GM12878 (cell line): ENCODE data around the gene PROC. TPM values are rescaled to one million over a fixed set of nuclear protein-coding genes. Genes with fewer than 3 reads are reported as not detected.

Experiments
- ATAC-seq: fragments of 200-7000 bp; cut with Tn5 transposase; 3 replicates; pipeline ENCODE4 v1.9.1; 2020; ENCODE audit warnings: mild to moderate bottlenecking, moderate library complexity
- BruUV-seq: library from RNA; stranded (reverse); fragments of 400-500 nt; replicated peaks from 2 replicates; lab custom pipeline; 2021; lab: Mats Ljungman, UMichigan
- CTCF ChIA-PET: fragments of 300-600 bp; sonication (Branson Sonifier 250); formaldehyde crosslinking; extraction: SDS; loops from one replicate; lab custom pipeline; 2021; ENCODE audit warnings: inconsistent platforms; lab: Yijun Ruan, JAX
- POLR2A ChIA-PET: fragments of 350-600 bp; formaldehyde crosslinking; extraction: SDS; loops from one replicate; lab custom pipeline; 2021; ENCODE audit warnings: inconsistent platforms; lab: Charles Lee
- RAD21 ChIA-PET: fragments of 300-600 bp; sonication (Branson Sonifier 250); formaldehyde crosslinking; loops from one replicate; lab custom pipeline; 2023; ENCODE audit warnings: antibody characterized with exemption; ENCODE audit not compliant: unreplicated experiment; lab: Charles Lee
- SMC1A ChIA-PET: fragments of 300-600 bp; sonication (Branson Sonifier 250); formaldehyde crosslinking; loops from one replicate; lab custom pipeline; 2023; ENCODE audit not compliant: unreplicated experiment, uncharacterized antibody; lab: Charles Lee
- DNase-seq: peaks from one replicate; pipeline ENCODE4 v3.0.0-alpha.2; 2011; ENCODE audit warnings: low read depth, low spot score
- FAIRE-seq: peaks from 3 replicates; lab custom pipeline; 2011; peaks lifted over from hg19 to GRCh38; lab: Jason Lieb, UNC
- H2AFZ ChIP-seq: 2 replicates; pipeline ENCODE4 v1.6.0; 2011; ENCODE audit warnings: low read depth, low read length, control low read depth; ENCODE audit not compliant: control insufficient read depth
- H3K27ac ChIP-seq: 2 replicates; pipeline ENCODE4 v1.5.1; 2011; ENCODE audit warnings: control low read depth; ENCODE audit not compliant: control insufficient read depth, insufficient read depth
- H3K27me3 ChIP-seq, 2 experiments: replicated peaks in 1 of 2; 2 replicates each; pipeline versions ENCODE4 v1.6.0 to v1.6.1; 2011; ENCODE audit warnings: low read length in 1 of 2; ENCODE audit not compliant: control insufficient read depth in 2 of 2, insufficient read depth in 2 of 2
- H3K36me3 ChIP-seq, 2 experiments: 2 replicates each; pipeline ENCODE4 v1.5.1; 2011; ENCODE audit warnings: low read length in 1 of 2; ENCODE audit not compliant: control insufficient read depth in 2 of 2, insufficient read depth in 2 of 2
- H3K4me1 ChIP-seq: 2 replicates; pipeline ENCODE4 v1.6.1; 2011; ENCODE audit warnings: mild to moderate bottlenecking, low read length, moderate library complexity, mixed read lengths; ENCODE audit not compliant: control insufficient read depth, insufficient read depth
- H3K4me2 ChIP-seq: 2 replicates; pipeline ENCODE4 v1.6.0; 2011; ENCODE audit warnings: control low read depth; ENCODE audit not compliant: control insufficient read depth, insufficient read depth
- H3K4me3 ChIP-seq: fragments of 200-600 bp; sonication (generic); 2 replicates; pipeline ENCODE4 v1.5.1; 2016
- H3K79me2 ChIP-seq: 2 replicates; pipeline ENCODE4 v1.6.0; 2011; ENCODE audit warnings: low read length; ENCODE audit not compliant: control insufficient read depth, insufficient read depth
- H3K9ac ChIP-seq: 2 replicates; pipeline ENCODE4 v1.8.0; 2011; ENCODE audit warnings: low read length, control low read depth, mixed read lengths; ENCODE audit not compliant: control insufficient read depth, insufficient read depth
- H3K9me3 ChIP-seq: replicated peaks from 3 replicates; pipeline ENCODE4 v1.5.1; 2011; ENCODE audit warnings: mild to moderate bottlenecking, low read length; ENCODE audit not compliant: control insufficient read depth, insufficient read depth
- H4K20me1 ChIP-seq: 2 replicates; pipeline ENCODE4 v1.6.0; 2011; ENCODE audit not compliant: control insufficient read depth, insufficient read depth
- FOXM1 ChIP-seq: IDR thresholded peaks from 2 replicates; pipeline ENCODE4 v1.6.1; 2012; ENCODE audit warnings: low read depth, mild to moderate bottlenecking, inconsistent platforms, low read length, moderate library complexity
- GABPA ChIP-seq: IDR thresholded peaks from 2 replicates; pipeline ENCODE4 v1.6.1; 2014; ENCODE audit warnings: antibody characterized with exemption, low read depth, mild to moderate bottlenecking, inconsistent platforms
- GATAD2B ChIP-seq: fragments of 450-650 bp; conservative IDR thresholded peaks from 2 replicates; pipeline ENCODE4 v1.6.1; 2017; ENCODE audit warnings: low read depth, mild to moderate bottlenecking, moderate library complexity
- HDAC2 ChIP-seq: fragments of 200-600 bp; sonication (generic); IDR thresholded peaks from 2 replicates; pipeline ENCODE4 v1.6.1; 2017
- IKZF1 ChIP-seq: fragments of 450-650 bp; conservative IDR thresholded peaks from 2 replicates; pipeline ENCODE4 v1.6.1; 2017; ENCODE audit warnings: antibody characterized with exemption, mild to moderate bottlenecking
- JUND ChIP-seq: IDR thresholded peaks from 2 replicates; pipeline ENCODE4 v1.6.1; 2012; ENCODE audit warnings: low read depth, mild to moderate bottlenecking, low read length, improper control_type of control experiment, moderate library complexity
- MEF2A ChIP-seq: IDR thresholded peaks from 2 replicates; pipeline ENCODE4 v1.6.1; 2011; ENCODE audit warnings: low read depth, mild to moderate bottlenecking, low read length, moderate library complexity; ENCODE audit not compliant: insufficient read depth
- MYC ChIP-seq: IDR thresholded peaks from 2 replicates; pipeline ENCODE4 v1.6.1; 2011; ENCODE audit warnings: mild to moderate bottlenecking, low read length, moderate library complexity, inconsistent platforms; ENCODE audit not compliant: insufficient read depth, insufficient replicate concordance, insufficient read length, severe bottlenecking
- SIN3A ChIP-seq: IDR thresholded peaks from 2 replicates; pipeline ENCODE4 v1.6.1; 2012; ENCODE audit warnings: low read depth, low read length, improper control_type of control experiment
- SUPT20H ChIP-seq: IDR thresholded peaks from 2 replicates; pipeline ENCODE4 v1.6.1; 2011; ENCODE audit warnings: low read depth, mild to moderate bottlenecking, low read length, moderate library complexity, borderline replicate concordance; ENCODE audit not compliant: control insufficient read depth
- TCF3 ChIP-seq: IDR thresholded peaks from 2 replicates; pipeline ENCODE4 v1.6.1; 2012; ENCODE audit warnings: low read depth, mild to moderate bottlenecking, low read length, borderline replicate concordance; ENCODE audit not compliant: insufficient read depth
- ZNF217 ChIP-seq: fragments of 450-650 bp; IDR thresholded peaks from 2 replicates; pipeline ENCODE4 v1.6.1; 2017; ENCODE audit warnings: antibody characterized with exemption, mild to moderate bottlenecking
- ZNF622 ChIP-seq: fragments of 450-650 bp; IDR thresholded peaks from 2 replicates; pipeline ENCODE4 v1.6.1; 2017; ENCODE audit warnings: mild to moderate bottlenecking, inconsistent platforms
- WGBS: methylation state at CpG from one replicate; pipeline ENCODE4 v1.1.6; 2016; ENCODE audit warnings: low lambda C conversion rate; ENCODE audit not compliant: insufficient replicate concordance, insufficient coverage; ENCODE audit errors: missing lambda C conversion rate; 5-methylcytosine and 5-hydroxymethylcytosine counted together
- in situ Hi-C: fragments of 300-500 bp; cut with MboI; formaldehyde crosslinking; loops from 9 replicates; pipeline ENCODE4 v1.14.3; 2018; ENCODE audit warnings: mixed read lengths
- intact Hi-C: fragments of 100-400 bp; cut with micrococcal nuclease; formaldehyde crosslinking; loops from one replicate; pipeline ENCODE4 v1.14.2; 2022; ENCODE audit not compliant: unreplicated experiment
- polyA plus RNA-seq, 11 experiments: library from polyadenylated mRNA; depleted of rRNA in 4 of 11; unstranded in 6 of 11; stranded (reverse) in 5 of 11; fragments of >200 nt; fragmentation: Nextera tagmentation in 4 of 11; fragmentation: Illumina TruSeq in 1 of 11; extraction: Ambion mirVana in 4 of 11; extraction: Trizol in 1 of 11; gene quantifications; 1 replicate in 1 of 11; 2 replicates in 10 of 11; pipeline versions ENCODE4 v1.2.1 to v1.2.3, GENCODE V29; 2011 to 2016; ENCODE audit warnings: inconsistent platforms in 2 of 11, missing spikeins in 2 of 11, low read depth in 1 of 11
- total RNA-seq, 4 experiments: library from RNA; depleted of rRNA in 3 of 4; stranded (reverse); fragments of >200 nt in 3 of 4; fragmentation: Illumina TruSeq in 1 of 4; extraction: Trizol in 1 of 4; gene quantifications; 2 replicates each; pipeline versions ENCODE4 v1.2.1 to v1.2.3, GENCODE V29; 2013 to 2021
- TF ChIP-seq, protein P1 (sequence below): fragments of 450-650 bp; IDR thresholded peaks from 2 replicates; pipeline ENCODE4 v1.6.1; 2014; ENCODE audit warnings: mild to moderate bottlenecking
- TF ChIP-seq, protein P2 (sequence below), 3 experiments: IDR thresholded peaks in 2 of 3; conservative IDR thresholded peaks in 1 of 3; 2 replicates each; pipeline ENCODE4 v1.5.1; 2011; ENCODE audit warnings: low read depth in 3 of 3, low read length in 3 of 3, mild to moderate bottlenecking in 3 of 3, control low read depth in 2 of 3, moderate library complexity in 2 of 3, inconsistent platforms in 1 of 3, mixed read lengths in 1 of 3; ENCODE audit not compliant: control insufficient read depth in 2 of 3, insufficient read depth in 1 of 3; ENCODE audit errors: extremely low read depth in 1 of 3
- TF ChIP-seq, protein P3 (sequence below): fragments of 450-650 bp; IDR thresholded peaks from 2 replicates; pipeline ENCODE4 v1.6.1; 2018; ENCODE audit warnings: mild to moderate bottlenecking, low read depth, moderate library complexity; ENCODE audit not compliant: partially characterized antibody

The PROC gene
- total and polyA plus RNA-seq, 10 of the 15 experiments (the other 5 are each of a cell fraction or from before 2014, with no cell fraction given): not detected

- intact Hi-C loops (no loop called here), in situ Hi-C loops (loop anchor here (25.0 kb wide), 1 partner anchor 735 kb away; the partner anchor contains the start of gene GYPC)
- WGBS: 85% methylated on average over 9 of the region's 9 CpGs
- POLR2A ChIA-PET: interaction anchor here (0.6 to 0.9 kb wide), 2 partner anchors 9 to 433 kb away, joined by 3 to 4 read pairs; no protein-coding TSS in a partner anchor
- BruUV-seq: no TSS peak
- FAIRE-seq: no peak
- DNase-seq: no peak
- RAD21 ChIA-PET: interaction anchor here (1.6 kb wide), 1 partner anchor 9 kb away, joined by 4 read pairs; no protein-coding TSS in a partner anchor
- CTCF ChIA-PET: no interaction called here
- ATAC-seq: peak; percentile 16
- Histone ChIP-seq H3K27me3 (no peaks in the 10 kb centered on the region), H3K36me3 (no peaks in the 10 kb centered on the region), H3K4me1 (peaks cover 15% of the 10 kb centered on the region), H3K27ac (no peak overlapping the region), H3K79me2 (no peaks in the 10 kb centered on the region), H3K9ac (no peak overlapping the region), H3K9me3 (no peaks in the 10 kb centered on the region), H4K20me1 (no peaks in the 10 kb centered on the region), H3K4me2 (peak overlapping the region; percentile 34; the same call in 1 of the 2 replicates), H3K4me3 (no peak overlapping the region), H2AFZ (no peak overlapping the region)
- TF ChIP-seq ZNF217 (no peak), IKZF1 (no peak), HDAC2 (no peak), GATAD2B (no peak), SUPT20H (no peak), MYC (no peak), GABPA (no peak), FOXM1 (no peak), JUND (no peak), MEF2A (no peak), ZNF622 (no peak), TCF3 (no peak), SIN3A (no peak)
- TF ChIP-seq, protein P1, sequence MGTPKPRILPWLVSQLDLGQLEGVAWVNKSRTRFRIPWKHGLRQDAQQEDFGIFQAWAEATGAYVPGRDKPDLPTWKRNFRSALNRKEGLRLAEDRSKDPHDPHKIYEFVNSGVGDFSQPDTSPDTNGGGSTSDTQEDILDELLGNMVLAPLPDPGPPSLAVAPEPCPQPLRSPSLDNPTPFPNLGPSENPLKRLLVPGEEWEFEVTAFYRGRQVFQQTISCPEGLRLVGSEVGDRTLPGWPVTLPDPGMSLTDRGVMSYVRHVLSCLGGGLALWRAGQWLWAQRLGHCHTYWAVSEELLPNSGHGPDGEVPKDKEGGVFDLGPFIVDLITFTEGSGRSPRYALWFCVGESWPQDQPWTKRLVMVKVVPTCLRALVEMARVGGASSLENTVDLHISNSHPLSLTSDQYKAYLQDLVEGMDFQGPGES: no peak
- TF ChIP-seq, protein P2, sequence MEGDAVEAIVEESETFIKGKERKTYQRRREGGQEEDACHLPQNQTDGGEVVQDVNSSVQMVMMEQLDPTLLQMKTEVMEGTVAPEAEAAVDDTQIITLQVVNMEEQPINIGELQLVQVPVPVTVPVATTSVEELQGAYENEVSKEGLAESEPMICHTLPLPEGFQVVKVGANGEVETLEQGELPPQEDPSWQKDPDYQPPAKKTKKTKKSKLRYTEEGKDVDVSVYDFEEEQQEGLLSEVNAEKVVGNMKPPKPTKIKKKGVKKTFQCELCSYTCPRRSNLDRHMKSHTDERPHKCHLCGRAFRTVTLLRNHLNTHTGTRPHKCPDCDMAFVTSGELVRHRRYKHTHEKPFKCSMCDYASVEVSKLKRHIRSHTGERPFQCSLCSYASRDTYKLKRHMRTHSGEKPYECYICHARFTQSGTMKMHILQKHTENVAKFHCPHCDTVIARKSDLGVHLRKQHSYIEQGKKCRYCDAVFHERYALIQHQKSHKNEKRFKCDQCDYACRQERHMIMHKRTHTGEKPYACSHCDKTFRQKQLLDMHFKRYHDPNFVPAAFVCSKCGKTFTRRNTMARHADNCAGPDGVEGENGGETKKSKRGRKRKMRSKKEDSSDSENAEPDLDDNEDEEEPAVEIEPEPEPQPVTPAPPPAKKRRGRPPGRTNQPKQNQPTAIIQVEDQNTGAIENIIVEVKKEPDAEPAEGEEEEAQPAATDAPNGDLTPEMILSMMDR (IDR thresholded peaks at IDR 0.05 in 2 of 3, conservative IDR thresholded peaks at IDR 0.05 in 1 of 3; ENCODE audit: control insufficient read depth in 2 of 3, extremely low read depth in 1 of 3, insufficient read depth in 1 of 3, low read depth in 3 of 3, low read length in 3 of 3): no peak
- TF ChIP-seq, protein P3, sequence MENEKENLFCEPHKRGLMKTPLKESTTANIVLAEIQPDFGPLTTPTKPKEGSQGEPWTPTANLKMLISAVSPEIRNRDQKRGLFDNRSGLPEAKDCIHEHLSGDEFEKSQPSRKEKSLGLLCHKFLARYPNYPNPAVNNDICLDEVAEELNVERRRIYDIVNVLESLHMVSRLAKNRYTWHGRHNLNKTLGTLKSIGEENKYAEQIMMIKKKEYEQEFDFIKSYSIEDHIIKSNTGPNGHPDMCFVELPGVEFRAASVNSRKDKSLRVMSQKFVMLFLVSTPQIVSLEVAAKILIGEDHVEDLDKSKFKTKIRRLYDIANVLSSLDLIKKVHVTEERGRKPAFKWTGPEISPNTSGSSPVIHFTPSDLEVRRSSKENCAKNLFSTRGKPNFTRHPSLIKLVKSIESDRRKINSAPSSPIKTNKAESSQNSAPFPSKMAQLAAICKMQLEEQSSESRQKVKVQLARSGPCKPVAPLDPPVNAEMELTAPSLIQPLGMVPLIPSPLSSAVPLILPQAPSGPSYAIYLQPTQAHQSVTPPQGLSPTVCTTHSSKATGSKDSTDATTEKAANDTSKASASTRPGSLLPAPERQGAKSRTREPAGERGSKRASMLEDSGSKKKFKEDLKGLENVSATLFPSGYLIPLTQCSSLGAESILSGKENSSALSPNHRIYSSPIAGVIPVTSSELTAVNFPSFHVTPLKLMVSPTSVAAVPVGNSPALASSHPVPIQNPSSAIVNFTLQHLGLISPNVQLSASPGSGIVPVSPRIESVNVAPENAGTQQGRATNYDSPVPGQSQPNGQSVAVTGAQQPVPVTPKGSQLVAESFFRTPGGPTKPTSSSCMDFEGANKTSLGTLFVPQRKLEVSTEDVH: no peak
- SMC1A ChIA-PET: interaction anchor here (1.1 kb wide), 1 partner anchor 9 kb away, joined by 4 read pairs; no protein-coding TSS in a partner anchor
Observed at GRCh38 chr2:127397568-127398238, 20.5 kb upstream of the PROC start.
